K562 (cell line): ENCODE data around the gene FOXP4. TPM values are rescaled to one million over a fixed set of nuclear protein-coding genes. Genes with fewer than 3 reads are reported as not detected.

Experiments
- MAZ ChIP-seq, 2 experiments: fragments of 450-650 bp in 1 of 2; sonication (generic) in 1 of 2; formaldehyde crosslinking; IDR thresholded peaks in 1 of 2; conservative IDR thresholded peaks in 1 of 2; 2 replicates each; pipeline versions ENCODE4 v1.4.0 to v1.5.0; 2020; ENCODE audit warnings: mild to moderate bottlenecking in 1 of 2, missing genetic modification reagents in 1 of 2
- REST ChIP-seq, 2 experiments: fragments of 450-650 bp; formaldehyde crosslinking in 1 of 2; IDR thresholded peaks; 2 replicates each; pipeline versions ENCODE4 v1.4.0 to v1.6.1; 2014 to 2020; ENCODE audit warnings: mild to moderate bottlenecking in 2 of 2, borderline replicate concordance in 1 of 2, low read depth in 1 of 2
- polyA plus RNA-seq, 8 experiments: library from polyadenylated mRNA; depleted of rRNA in 4 of 8; stranded (reverse) in 5 of 8; unstranded in 3 of 8; fragments of >200 nt; fragmentation: Nextera tagmentation in 2 of 8; fragmentation: Illumina TruSeq in 1 of 8; extraction: Ambion mirVana in 2 of 8; extraction: Trizol in 1 of 8; gene quantifications; 2 replicates each; pipeline versions ENCODE4 v1.2.1 to v1.2.3, GENCODE V29; 2011 to 2014; ENCODE audit warnings: inconsistent platforms in 1 of 8, missing spikeins in 1 of 8
- total RNA-seq, 7 experiments: library from RNA; depleted of rRNA in 6 of 7; stranded (reverse); fragments of >200 nt in 6 of 7; fragmentation: Illumina TruSeq in 2 of 7; extraction: Trizol in 2 of 7; gene quantifications; 2 replicates each; pipeline versions ENCODE4 v1.2.1 to v1.2.3, GENCODE V29; 2011 to 2021; ENCODE audit warnings: low replicate concordance in 1 of 7

Gene FOXP4
- total and polyA plus RNA-seq, 9 of the 15 experiments (the other 6 are each of a cell fraction or from before 2014, with no cell fraction given), result 0.11 to 29.4 (median 2.3) TPM

- TF ChIP-seq REST (IDR thresholded peaks at IDR 0.05; ENCODE audit: borderline replicate concordance) (peak; percentile 87), REST (CRISPR knock-in tag; IDR thresholded peaks at IDR 0.05; ENCODE audit: low read depth) (no peak), MAZ (CRISPR knock-in tag; conservative IDR thresholded peaks at IDR 0.05 in 1 of 2, IDR thresholded peaks at IDR 0.05 in 1 of 2) (peak in 1 of 2 experiments; percentile 67; a peak in 1 of 4 replicates)
Measured at GRCh38 chr6:41591859-41592502, 45.8 kb downstream of the FOXP4 start (continued).
